ENCODE results near the gene CPAMD8. TPM values are rescaled to one million over a fixed set of nuclear protein-coding genes. Genes with fewer than 3 reads are reported as not detected.

Gene CPAMD8
- total and polyA plus RNA-seq, 9 of the 15 experiments (the other 6 are each of a cell fraction or from before 2014, with no cell fraction given): 0.20 to 2.1 (median 1.3) TPM

DNA sequence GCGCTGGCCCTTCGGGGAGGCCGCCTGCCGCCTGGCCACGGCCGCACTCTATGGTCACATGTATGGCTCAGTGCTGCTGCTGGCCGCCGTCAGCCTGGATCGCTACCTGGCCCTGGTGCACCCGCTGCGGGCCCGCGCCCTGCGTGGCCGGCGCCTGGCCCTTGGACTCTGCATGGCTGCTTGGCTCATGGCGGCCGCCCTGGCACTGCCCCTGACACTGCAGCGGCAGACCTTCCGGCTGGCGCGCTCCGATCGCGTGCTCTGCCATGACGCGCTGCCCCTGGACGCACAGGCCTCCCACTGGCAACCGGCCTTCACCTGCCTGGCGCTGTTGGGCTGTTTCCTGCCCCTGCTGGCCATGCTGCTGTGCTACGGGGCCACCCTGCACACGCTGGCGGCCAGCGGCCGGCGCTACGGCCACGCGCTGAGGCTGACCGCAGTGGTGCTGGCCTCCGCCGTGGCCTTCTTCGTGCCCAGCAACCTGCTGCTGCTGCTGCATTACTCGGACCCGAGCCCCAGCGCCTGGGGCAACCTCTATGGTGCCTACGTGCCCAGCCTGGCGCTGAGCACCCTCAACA is 136.6 kb downstream of the CPAMD8 start (continued):
- no peak for TF ChIP-seq ZNF407 (IDR thresholded peaks at IDR 0.05; ENCODE audit: low read depth)
- no peak for TF ChIP-seq ZNF184 (CRISPR knock-in tag; IDR thresholded peaks at IDR 0.05)
- TF ChIP-seq, protein P1, sequence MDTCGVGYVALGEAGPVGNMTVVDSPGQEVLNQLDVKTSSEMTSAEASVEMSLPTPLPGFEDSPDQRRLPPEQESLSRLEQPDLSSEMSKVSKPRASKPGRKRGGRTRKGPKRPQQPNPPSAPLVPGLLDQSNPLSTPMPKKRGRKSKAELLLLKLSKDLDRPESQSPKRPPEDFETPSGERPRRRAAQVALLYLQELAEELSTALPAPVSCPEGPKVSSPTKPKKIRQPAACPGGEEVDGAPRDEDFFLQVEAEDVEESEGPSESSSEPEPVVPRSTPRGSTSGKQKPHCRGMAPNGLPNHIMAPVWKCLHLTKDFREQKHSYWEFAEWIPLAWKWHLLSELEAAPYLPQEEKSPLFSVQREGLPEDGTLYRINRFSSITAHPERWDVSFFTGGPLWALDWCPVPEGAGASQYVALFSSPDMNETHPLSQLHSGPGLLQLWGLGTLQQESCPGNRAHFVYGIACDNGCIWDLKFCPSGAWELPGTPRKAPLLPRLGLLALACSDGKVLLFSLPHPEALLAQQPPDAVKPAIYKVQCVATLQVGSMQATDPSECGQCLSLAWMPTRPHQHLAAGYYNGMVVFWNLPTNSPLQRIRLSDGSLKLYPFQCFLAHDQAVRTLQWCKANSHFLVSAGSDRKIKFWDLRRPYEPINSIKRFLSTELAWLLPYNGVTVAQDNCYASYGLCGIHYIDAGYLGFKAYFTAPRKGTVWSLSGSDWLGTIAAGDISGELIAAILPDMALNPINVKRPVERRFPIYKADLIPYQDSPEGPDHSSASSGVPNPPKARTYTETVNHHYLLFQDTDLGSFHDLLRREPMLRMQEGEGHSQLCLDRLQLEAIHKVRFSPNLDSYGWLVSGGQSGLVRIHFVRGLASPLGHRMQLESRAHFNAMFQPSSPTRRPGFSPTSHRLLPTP (IDR thresholded peaks at IDR 0.05; ENCODE audit: borderline replicate concordance, extremely low read depth, insufficient read length): no peak
- 0 out of 2 replicates have a peak, but pooled peaks have one; percentile 76 for TF ChIP-seq ZNF133 (CRISPR knock-in tag; IDR thresholded peaks at IDR 0.05)
- no peak for TF ChIP-seq FOXA1 (IDR thresholded peaks at IDR 0.05; ENCODE audit: borderline replicate concordance)
- TF ChIP-seq RFX5 (IDR thresholded peaks at IDR 0.05; ENCODE audit: low read depth, low read length): no peak
- no peak for TF ChIP-seq ZNF717 (CRISPR knock-in tag; IDR thresholded peaks at IDR 0.05)
- no peak for TF ChIP-seq SMARCB1 (IDR thresholded peaks at IDR 0.05; ENCODE audit: insufficient read length, low read depth)
- TF ChIP-seq TAF7 (tag; IDR thresholded peaks at IDR 0.05): no peak; the same call in none of the 2 replicates
- TF ChIP-seq FOXJ2 (tag; IDR thresholded peaks at IDR 0.05): no peak
- no peak for TF ChIP-seq ZSCAN29 (IDR thresholded peaks at IDR 0.05)
- no peak for TF ChIP-seq U2AF2 (optimal IDR thresholded peaks at IDR 0.05; ENCODE audit: low read depth, low read length)
- TF ChIP-seq ZBTB8A (IDR thresholded peaks at IDR 0.05; ENCODE audit: partially characterized antibody): no peak
- no peak for TF ChIP-seq RFX7 (CRISPR knock-in tag; IDR thresholded peaks at IDR 0.05)
- TF ChIP-seq ZFPM2 (CRISPR knock-in tag; IDR thresholded peaks at IDR 0.05): 0 out of 2 replicates have a peak, but pooled peaks have one; percentile 56
- no peak for TF ChIP-seq RHOXF2B (CRISPR knock-in tag; conservative IDR thresholded peaks at IDR 0.05)
- TF ChIP-seq BMI1 (IDR thresholded peaks at IDR 0.05; ENCODE audit: low read length): no peak
- TF ChIP-seq THAP7 (CRISPR knock-in tag; IDR thresholded peaks at IDR 0.05): no peak
